Duodenal mucosa (tissue), 2 donors: ENCODE data around the gene HES7.

Source experiments
- H3K27ac ChIP-seq: one replicate; pipeline ENCODE4 v1.7.0; 2013; ENCODE audit warnings: low read depth, low read length
- H3K27me3 ChIP-seq, 2 donors: one replicate each; pipeline ENCODE4 v1.7.0; 2013; ENCODE audit warnings: low read length in 2 of 2, control low read depth in 1 of 2; ENCODE audit not compliant: insufficient read depth in 2 of 2, control insufficient read depth in 1 of 2
- H3K36me3 ChIP-seq, 2 donors: one replicate each; pipeline ENCODE4 v1.7.0; 2013; ENCODE audit warnings: low read length in 2 of 2, control low read depth in 1 of 2; ENCODE audit not compliant: insufficient read depth in 2 of 2, control insufficient read depth in 1 of 2
- H3K4me1 ChIP-seq, 2 donors: one replicate each; pipeline ENCODE4 v1.7.0; 2013; ENCODE audit warnings: low read length in 2 of 2, control low read depth in 1 of 2; ENCODE audit not compliant: insufficient read depth in 2 of 2, control insufficient read depth in 1 of 2
- H3K4me3 ChIP-seq, 2 donors: one replicate each; pipeline ENCODE4 v1.7.0; 2013; ENCODE audit warnings: low read length in 2 of 2, low read depth in 1 of 2
- H3K9ac ChIP-seq, 2 donors: one replicate each; pipeline ENCODE4 v1.7.0; 2013; ENCODE audit warnings: low read length in 2 of 2, low read depth in 1 of 2
- H3K9me3 ChIP-seq, 2 donors: one replicate each; pipeline ENCODE4 v1.7.0; 2013; ENCODE audit warnings: low read length in 2 of 2, control low read depth in 1 of 2; ENCODE audit not compliant: control insufficient read depth in 1 of 2

HES7 gene

GRCh38 chr17:8143581-8144400 lies 19.9 kb upstream of the HES7 start:
- H3K4me3 ChIP-seq: no peak overlapping the region
- no peaks in the 10 kb centered on the region for H3K27me3 ChIP-seq
- no peak overlapping the region for H3K27ac ChIP-seq
- no peaks in the 10 kb centered on the region for H3K9me3 ChIP-seq
- peaks cover 60 to 84% of the 10 kb centered on the region in 2 donors for H3K36me3 ChIP-seq
- H3K9ac ChIP-seq: no peak overlapping the region
- H3K4me1 ChIP-seq: peaks cover 0 to 4% of the 10 kb centered on the region in 2 donors

GRCh38 chr17:8142887-8143580 lies 19.1 kb upstream of the HES7 start:
- peaks cover 4 to 9% of the 10 kb centered on the region in 2 donors for H3K4me1 ChIP-seq
- H3K9ac ChIP-seq: no peak overlapping the region

GRCh38 chr17:8142158-8142886 lies 18.4 kb upstream of the HES7 start:
- no peak overlapping the region for H3K4me3 ChIP-seq
- H3K9ac ChIP-seq: no peak overlapping the region
- no peak overlapping the region for H3K27ac ChIP-seq
- H3K27me3 ChIP-seq: no peaks in the 10 kb centered on the region
- H3K9me3 ChIP-seq: no peaks in the 10 kb centered on the region
- H3K4me1 ChIP-seq: peaks cover 8 to 15% of the 10 kb centered on the region in 2 donors
- H3K36me3 ChIP-seq: peaks cover 47 to 70% of the 10 kb centered on the region in 2 donors

More at GRCh38 chr17:8142887-8143580, 19.1 kb upstream of the HES7 start:
- Histone ChIP-seq H3K27ac (no peak overlapping the region), H3K4me3 (no peak overlapping the region), H3K36me3 (peaks cover 53 to 77% of the 10 kb centered on the region in 2 donors), H3K27me3 (no peaks in the 10 kb centered on the region), H3K9me3 (no peaks in the 10 kb centered on the region)

GRCh38 chr17:8141741-8142140 lies 17.8 kb upstream of the HES7 start:
- Histone ChIP-seq H3K9ac (no peak overlapping the region), H3K27me3 (no peaks in the 10 kb centered on the region), H3K4me3 (no peak overlapping the region), H3K27ac (no peak overlapping the region), H3K4me1 (peaks cover 8 to 15% of the 10 kb centered on the region in 2 donors), H3K9me3 (no peaks in the 10 kb centered on the region), H3K36me3 (peaks cover 43 to 64% of the 10 kb centered on the region in 2 donors)

- H3K4me1 ChIP-seq: peaks cover 8 to 15% of the 10 kb centered on the region in 2 donors
- H3K27ac ChIP-seq: peak overlapping the region; percentile 22
- H3K36me3 ChIP-seq: peaks cover 36 to 57% of the 10 kb centered on the region in 2 donors
- no peak overlapping the region for H3K4me3 ChIP-seq
- H3K9ac ChIP-seq: no peak overlapping the region
- H3K9me3 ChIP-seq: no peaks in the 10 kb centered on the region
- no peaks in the 10 kb centered on the region for H3K27me3 ChIP-seq
Measured at GRCh38 chr17:8141045-8141444, 17.1 kb upstream of the HES7 start.

- Histone ChIP-seq H3K9me3 (no peaks in the 10 kb centered on the region), H3K27ac (no peak overlapping the region), H3K9ac (no peak overlapping the region), H3K36me3 (peaks cover 31 to 50% of the 10 kb centered on the region in 2 donors), H3K27me3 (no peaks in the 10 kb centered on the region), H3K4me3 (no peak overlapping the region), H3K4me1 (peaks cover 8 to 15% of the 10 kb centered on the region in 2 donors)
Measured at GRCh38 chr17:8140065-8141029, 16.4 kb upstream of the HES7 start.

- no peaks in the 10 kb centered on the region for H3K27me3 ChIP-seq
- H3K4me1 ChIP-seq: peaks cover 8 to 15% of the 10 kb centered on the region in 2 donors
- no peaks in the 10 kb centered on the region for H3K9me3 ChIP-seq
- H3K27ac ChIP-seq: peak overlapping the region; percentile 89
- H3K4me3 ChIP-seq: peak overlapping the region; percentile 63 to 66
- H3K9ac ChIP-seq: peak overlapping the region; percentile 65 to 77
- peaks cover 22 to 39% of the 10 kb centered on the region in 2 donors for H3K36me3 ChIP-seq
Measured at GRCh38 chr17:8138672-8139371, 14.9 kb upstream of the HES7 start.

GRCh38 chr17:8138374-8138671 lies 14.4 kb upstream of the HES7 start:
- H3K36me3 ChIP-seq: peaks cover 20 to 34% of the 10 kb centered on the region in 2 donors
- no peaks in the 10 kb centered on the region for H3K9me3 ChIP-seq
- no peaks in the 10 kb centered on the region for H3K27me3 ChIP-seq
- peak overlapping the region; percentile 41 to 61 for H3K9ac ChIP-seq
- H3K4me3 ChIP-seq: peak overlapping the region; percentile 33 to 44
- peaks cover 8 to 15% of the 10 kb centered on the region in 2 donors for H3K4me1 ChIP-seq
- peak overlapping the region; percentile 60 for H3K27ac ChIP-seq
